Duodenal mucosa (tissue), 2 donors: ENCODE data around the gene CALHM2.

Experiments used
- H3K27ac ChIP-seq: one replicate; pipeline ENCODE4 v1.7.0; 2013; ENCODE audit warnings: low read depth, low read length
- H3K27me3 ChIP-seq, 2 donors: one replicate each; pipeline ENCODE4 v1.7.0; 2013; ENCODE audit warnings: low read length in 2 of 2, control low read depth in 1 of 2; ENCODE audit not compliant: insufficient read depth in 2 of 2, control insufficient read depth in 1 of 2
- H3K36me3 ChIP-seq, 2 donors: one replicate each; pipeline ENCODE4 v1.7.0; 2013; ENCODE audit warnings: low read length in 2 of 2, control low read depth in 1 of 2; ENCODE audit not compliant: insufficient read depth in 2 of 2, control insufficient read depth in 1 of 2
- H3K4me1 ChIP-seq, 2 donors: one replicate each; pipeline ENCODE4 v1.7.0; 2013; ENCODE audit warnings: low read length in 2 of 2, control low read depth in 1 of 2; ENCODE audit not compliant: insufficient read depth in 2 of 2, control insufficient read depth in 1 of 2
- H3K4me3 ChIP-seq, 2 donors: one replicate each; pipeline ENCODE4 v1.7.0; 2013; ENCODE audit warnings: low read length in 2 of 2, low read depth in 1 of 2
- H3K9ac ChIP-seq, 2 donors: one replicate each; pipeline ENCODE4 v1.7.0; 2013; ENCODE audit warnings: low read length in 2 of 2, low read depth in 1 of 2
- H3K9me3 ChIP-seq, 2 donors: one replicate each; pipeline ENCODE4 v1.7.0; 2013; ENCODE audit warnings: low read length in 2 of 2, control low read depth in 1 of 2; ENCODE audit not compliant: control insufficient read depth in 1 of 2

CALHM2 gene

DNA sequence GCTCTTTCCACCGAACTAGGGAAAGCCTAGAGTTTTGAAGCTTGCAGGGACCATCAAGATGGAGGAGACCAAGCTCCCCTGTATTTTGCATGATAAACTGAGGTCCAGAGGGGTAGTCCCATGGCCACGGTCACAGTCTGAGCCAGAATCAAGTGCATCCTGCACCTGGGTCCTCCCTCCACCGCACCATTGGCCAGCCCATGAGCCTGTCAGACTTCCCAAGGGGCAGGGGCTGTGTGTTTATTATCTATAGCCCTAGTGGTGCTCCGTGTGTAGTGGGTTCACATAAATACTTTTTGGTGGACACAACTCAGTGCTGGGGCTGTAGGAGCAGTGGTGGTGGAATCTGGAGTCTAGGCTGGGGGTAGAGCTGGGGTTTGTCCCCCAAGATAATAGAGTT is 23.3 kb upstream of the CALHM2 start:
- H3K27ac ChIP-seq, result no peak overlapping the region
- no peaks in the 10 kb centered on the region for H3K36me3 ChIP-seq
- H3K9ac ChIP-seq, result no peak overlapping the region
- H3K4me1 ChIP-seq, result peaks cover 11 to 17% of the 10 kb centered on the region in 2 donors
- H3K4me3 ChIP-seq, result no peak overlapping the region
- H3K9me3 ChIP-seq, result no peaks in the 10 kb centered on the region
- H3K27me3 ChIP-seq, result no peaks in the 10 kb centered on the region

DNA sequence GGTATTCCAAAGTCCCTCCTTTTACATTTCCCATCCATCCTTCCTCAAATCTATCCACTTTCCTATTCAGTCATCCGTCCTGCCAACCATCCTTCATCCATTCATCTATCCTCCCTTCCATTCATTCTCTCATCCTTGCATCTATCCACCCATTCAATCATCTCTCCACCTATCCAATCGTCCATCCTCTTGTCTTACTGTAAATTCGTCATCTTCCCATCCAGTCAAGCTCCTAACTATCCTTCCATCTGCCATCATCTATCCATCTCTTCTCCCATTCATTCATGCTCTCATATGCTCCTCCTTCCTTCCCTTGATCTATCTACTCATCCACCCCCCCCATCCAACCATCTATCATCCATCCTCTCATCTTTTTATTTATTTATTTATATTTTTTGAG is 21.9 kb upstream of the CALHM2 start:
- Histone ChIP-seq H3K9ac (no peak overlapping the region), H3K9me3 (no peaks in the 10 kb centered on the region), H3K27me3 (no peaks in the 10 kb centered on the region), H3K36me3 (no peaks in the 10 kb centered on the region), H3K4me1 (peaks cover 11 to 19% of the 10 kb centered on the region in 2 donors), H3K4me3 (no peak overlapping the region), H3K27ac (no peak overlapping the region)

DNA sequence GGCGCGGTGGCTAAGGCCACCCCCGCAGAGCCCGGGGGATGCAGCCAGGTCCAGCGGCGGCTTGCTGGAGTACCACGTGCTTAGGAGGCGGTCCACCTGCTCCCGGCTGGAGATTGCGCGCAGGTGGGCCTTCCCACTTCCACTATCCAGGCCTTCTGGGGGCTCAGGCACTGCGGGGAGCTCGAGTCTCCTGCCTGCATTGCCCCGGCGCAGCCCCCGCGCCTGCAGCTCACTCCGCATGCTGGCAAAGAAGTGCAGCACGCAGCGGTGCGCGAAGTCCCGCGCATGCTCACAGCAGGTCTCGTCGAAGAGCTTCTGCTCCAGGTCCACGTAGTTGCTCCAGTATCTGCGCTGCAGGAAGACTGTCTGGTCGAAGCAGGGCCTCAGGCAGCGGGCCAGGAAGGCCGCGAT is 21.1 kb upstream of the CALHM2 start:
- H3K9ac ChIP-seq, result no peak overlapping the region
- H3K4me3 ChIP-seq, result no peak overlapping the region
- H3K36me3 ChIP-seq, result no peaks in the 10 kb centered on the region
- H3K27ac ChIP-seq, result no peak overlapping the region
- no peaks in the 10 kb centered on the region for H3K27me3 ChIP-seq
- no peaks in the 10 kb centered on the region for H3K9me3 ChIP-seq
- peaks cover 11 to 19% of the 10 kb centered on the region in 2 donors for H3K4me1 ChIP-seq

DNA sequence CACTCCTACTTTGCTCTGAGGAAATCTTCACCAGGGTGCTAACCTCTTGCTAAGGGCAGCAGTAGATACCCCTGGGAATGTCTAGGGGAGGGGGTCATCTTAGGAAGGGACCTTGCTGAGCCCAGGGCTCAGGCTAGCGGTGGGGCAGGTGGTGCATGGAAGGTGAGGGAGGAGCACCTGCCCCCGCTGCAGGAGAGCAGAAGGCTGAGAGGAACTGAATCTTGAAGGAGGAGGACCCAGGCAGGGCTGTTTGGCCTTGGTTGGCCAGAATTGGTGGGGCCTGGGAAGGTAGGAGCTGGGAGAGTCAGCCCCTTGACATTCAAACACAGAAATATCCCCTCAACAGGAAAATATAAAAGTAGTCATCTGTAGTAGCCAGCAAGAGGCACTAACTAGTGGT is 19.8 kb upstream of the CALHM2 start:
- Histone ChIP-seq H3K9me3 (no peaks in the 10 kb centered on the region), H3K9ac (no peak overlapping the region), H3K27ac (no peak overlapping the region)

DNA sequence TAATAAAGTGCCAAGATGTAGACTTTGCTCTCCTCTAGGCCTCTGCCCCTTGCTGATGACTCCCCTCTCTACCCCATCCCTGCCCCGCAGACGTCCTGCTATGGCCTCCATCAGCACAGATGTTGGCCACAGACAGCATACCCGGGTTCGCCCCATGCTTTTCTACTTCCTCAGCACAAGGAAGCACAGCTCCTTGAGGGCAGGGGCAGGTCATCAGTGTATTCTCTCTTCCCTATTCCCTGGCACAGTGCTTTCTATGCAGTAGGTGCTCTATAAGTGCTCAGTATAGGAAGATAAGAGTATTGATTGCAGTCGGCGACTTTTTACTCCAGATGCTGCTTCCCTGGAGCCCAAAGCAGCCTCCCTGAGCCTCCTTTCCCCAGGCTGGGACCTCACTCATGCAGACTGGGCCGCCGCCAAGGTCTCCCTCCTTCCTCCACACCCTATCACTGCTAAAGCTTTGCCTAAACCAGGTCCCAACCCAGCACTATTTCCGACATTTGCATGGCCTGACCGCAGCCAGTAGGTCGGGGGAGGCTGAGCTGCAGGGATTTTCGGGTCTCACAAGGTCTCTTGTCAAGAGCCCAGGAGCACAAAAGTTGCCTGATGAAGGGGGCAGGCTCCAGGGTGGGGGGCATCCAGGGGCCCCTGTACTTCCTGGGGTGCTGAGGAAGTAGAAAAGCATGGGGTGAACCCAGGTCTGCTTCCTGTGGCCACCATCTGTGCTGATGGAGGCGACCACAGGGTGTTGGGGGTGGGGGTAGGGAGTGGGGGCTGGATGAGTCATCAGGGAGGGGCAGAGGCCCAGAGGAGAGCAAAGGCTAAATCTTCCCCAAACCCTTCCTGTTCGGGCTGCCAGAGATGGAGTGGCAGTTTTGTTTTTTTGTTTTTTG is 18.8 kb upstream of the CALHM2 start:
- H3K27ac ChIP-seq, result no peak overlapping the region
- no peak overlapping the region for H3K4me3 ChIP-seq
- H3K4me1 ChIP-seq, result peaks cover 11 to 22% of the 10 kb centered on the region in 2 donors
- no peaks in the 10 kb centered on the region for H3K9me3 ChIP-seq
- H3K9ac ChIP-seq, result no peak overlapping the region
- no peaks in the 10 kb centered on the region for H3K36me3 ChIP-seq
- H3K27me3 ChIP-seq, result no peaks in the 10 kb centered on the region

More for the DNA sequence above, 19.8 kb upstream of the CALHM2 start:
- Histone ChIP-seq H3K36me3 (no peaks in the 10 kb centered on the region), H3K4me1 (peaks cover 11 to 19% of the 10 kb centered on the region in 2 donors), H3K27me3 (no peaks in the 10 kb centered on the region), H3K4me3 (no peak overlapping the region)

DNA sequence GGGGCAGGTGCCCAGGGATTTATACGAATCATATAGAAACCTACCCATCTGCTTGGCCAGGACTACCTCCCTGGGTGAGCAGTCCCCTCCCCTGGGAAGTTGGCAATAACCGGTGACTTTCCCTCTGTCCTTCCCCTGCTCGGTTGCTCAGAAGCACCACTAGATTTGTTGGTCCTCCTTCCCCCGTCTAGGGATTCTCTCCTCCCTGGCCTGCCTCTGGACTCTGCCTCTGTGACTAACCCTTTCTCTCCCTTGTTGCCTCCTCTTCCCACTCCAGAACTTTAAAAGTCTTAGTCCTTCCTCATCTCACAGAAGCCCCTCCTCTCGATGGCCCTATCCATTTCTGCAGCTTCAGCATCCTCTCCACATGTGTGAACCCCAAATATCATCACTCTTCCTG is 17.0 kb upstream of the CALHM2 start:
- H3K27me3 ChIP-seq, result no peaks in the 10 kb centered on the region
- H3K36me3 ChIP-seq, result no peaks in the 10 kb centered on the region
- no peak overlapping the region for H3K9ac ChIP-seq
- H3K27ac ChIP-seq, result no peak overlapping the region
- peaks cover 11 to 22% of the 10 kb centered on the region in 2 donors for H3K4me1 ChIP-seq
- H3K9me3 ChIP-seq, result no peaks in the 10 kb centered on the region
- no peak overlapping the region for H3K4me3 ChIP-seq

DNA sequence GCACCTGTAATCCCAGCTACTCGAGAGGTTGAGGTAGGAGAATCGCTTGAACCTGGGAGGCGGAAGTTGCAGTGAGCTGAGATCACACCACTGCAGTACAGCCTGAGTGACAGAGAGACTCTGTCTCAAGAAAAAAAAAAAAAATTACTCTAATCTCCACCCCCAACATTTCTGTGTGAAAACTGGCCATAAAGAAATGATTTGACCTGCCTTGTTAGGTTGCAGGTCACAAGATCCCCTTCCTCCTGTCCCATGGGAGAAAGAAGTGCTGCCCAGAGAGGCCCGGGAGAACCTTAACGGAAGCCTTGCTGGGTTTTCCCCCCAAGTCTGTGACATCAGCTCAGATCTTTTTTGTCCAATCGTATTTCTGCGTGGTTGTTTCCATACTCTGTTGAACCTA is 15.2 kb upstream of the CALHM2 start:
- H3K27me3 ChIP-seq, result no peaks in the 10 kb centered on the region
- no peak overlapping the region for H3K4me3 ChIP-seq
- no peaks in the 10 kb centered on the region for H3K9me3 ChIP-seq
- H3K27ac ChIP-seq, result no peak overlapping the region
- peaks cover 11 to 22% of the 10 kb centered on the region in 2 donors for H3K4me1 ChIP-seq
- H3K36me3 ChIP-seq, result no peaks in the 10 kb centered on the region
- no peak overlapping the region for H3K9ac ChIP-seq

DNA sequence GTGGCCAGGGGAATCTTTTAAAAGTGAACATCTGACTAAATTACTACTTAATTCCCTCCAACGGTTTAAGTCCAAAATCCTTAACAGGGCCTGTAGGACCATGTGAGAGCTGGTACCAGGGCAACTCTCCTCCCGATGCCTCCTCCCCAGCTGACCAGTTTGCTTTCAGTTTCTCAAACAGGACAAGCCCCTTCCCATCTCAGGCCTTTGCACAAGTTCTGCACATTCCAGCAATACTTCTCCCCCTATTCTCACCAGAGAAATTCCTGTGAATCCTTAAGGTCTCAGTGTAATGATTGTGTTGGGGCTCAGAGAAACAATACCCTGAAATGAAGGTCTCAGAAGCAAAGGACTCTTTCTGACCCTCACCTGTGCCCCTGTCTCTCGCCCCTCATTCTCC is 14.6 kb upstream of the CALHM2 start:
- H3K4me3 ChIP-seq, result no peak overlapping the region
- no peaks in the 10 kb centered on the region for H3K27me3 ChIP-seq
- H3K27ac ChIP-seq, result no peak overlapping the region
- H3K36me3 ChIP-seq, result no peaks in the 10 kb centered on the region
- H3K9ac ChIP-seq, result no peak overlapping the region
- H3K9me3 ChIP-seq, result no peaks in the 10 kb centered on the region
- H3K4me1 ChIP-seq, result peaks cover 6 to 18% of the 10 kb centered on the region in 2 donors

DNA sequence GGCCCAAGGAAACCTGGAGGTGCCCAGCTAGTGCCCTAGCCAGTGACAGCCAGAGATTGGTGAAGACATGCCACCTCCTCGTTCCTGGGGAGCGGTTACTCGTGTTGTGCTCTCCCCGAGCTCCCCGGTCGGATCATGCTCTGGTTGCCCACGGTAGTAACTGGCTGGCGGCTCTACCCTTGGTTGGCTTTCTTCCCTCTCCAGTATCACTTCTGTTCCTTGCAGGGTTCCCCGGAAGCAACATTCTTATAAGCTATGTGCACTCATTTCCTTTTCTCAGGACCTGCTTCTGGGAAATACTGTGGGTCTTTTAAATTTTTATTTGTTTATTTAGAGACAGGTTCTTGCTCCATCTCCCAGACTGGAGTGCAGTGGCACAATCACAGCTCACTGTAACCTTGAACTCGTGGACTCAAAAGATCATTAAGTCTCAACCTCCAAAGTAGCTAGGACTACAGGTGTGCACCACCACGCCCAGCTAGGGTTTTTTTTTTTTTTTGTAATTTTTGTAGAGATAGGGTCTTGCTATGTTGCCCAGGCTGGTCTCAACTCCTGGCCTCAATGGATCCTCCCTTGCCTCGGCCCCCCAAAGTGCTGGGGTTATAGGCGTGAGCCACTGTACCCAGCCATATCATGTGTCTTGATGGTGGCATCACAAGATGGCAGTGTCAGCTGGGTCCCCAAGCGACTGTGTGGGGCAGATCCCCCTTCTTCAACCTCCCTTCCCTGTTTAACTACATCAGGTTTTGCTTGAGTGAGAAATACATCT is 13.4 kb upstream of the CALHM2 start:
- Histone ChIP-seq H3K27ac (no peak overlapping the region), H3K4me3 (no peak overlapping the region), H3K9ac (no peak overlapping the region), H3K27me3 (no peaks in the 10 kb centered on the region), H3K4me1 (peaks cover 1 to 7% of the 10 kb centered on the region in 2 donors), H3K9me3 (no peaks in the 10 kb centered on the region), H3K36me3 (no peaks in the 10 kb centered on the region)

DNA sequence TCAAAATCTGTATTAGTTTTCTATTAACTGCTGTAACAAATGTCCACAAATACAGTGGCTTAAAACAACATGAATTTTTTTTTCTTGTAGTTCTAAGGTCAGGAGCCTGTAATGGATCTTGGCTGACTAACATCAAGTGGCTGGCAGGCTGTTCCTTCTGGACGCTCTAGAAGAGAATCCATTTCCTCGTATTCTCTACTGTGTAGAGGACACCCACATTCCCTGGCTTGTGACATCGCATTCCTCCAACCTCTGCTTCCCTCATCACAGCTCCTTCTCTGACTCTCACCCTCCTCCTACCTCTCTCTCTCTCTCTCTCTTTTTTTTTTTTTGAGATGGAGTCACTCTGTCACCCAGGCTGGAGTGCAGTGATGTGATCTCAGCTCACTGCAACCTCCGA is 11.3 kb upstream of the CALHM2 start:
- Histone ChIP-seq H3K36me3 (no peaks in the 10 kb centered on the region), H3K9ac (no peak overlapping the region)

More for the DNA sequence above, 11.3 kb upstream of the CALHM2 start:
- peaks cover 0 to 4% of the 10 kb centered on the region in 2 donors for H3K4me1 ChIP-seq
- no peak overlapping the region for H3K27ac ChIP-seq
- H3K9me3 ChIP-seq, result no peaks in the 10 kb centered on the region
- no peaks in the 10 kb centered on the region for H3K27me3 ChIP-seq
- H3K4me3 ChIP-seq, result no peak overlapping the region
